ENCODE data around the gene CERT1.

Gene CERT1

GRCh38 chr5:75471193-75471592, 40.2 kb downstream of the CERT1 start:
- DNase-seq (ENCODE audit: low spot score): no peak

- DNase-seq (ENCODE audit: low spot score): no peak
These were observed 42.4 kb downstream of the CERT1 start for GRCh38 chr5:75469017-75469416.

- DNase-seq (ENCODE audit: low spot score): no peak
These were observed 42.8 kb downstream of the CERT1 start for GRCh38 chr5:75468593-75468992.

- DNase-seq (ENCODE audit: low spot score): no peak
These were observed 45.3 kb downstream of the CERT1 start for GRCh38 chr5:75466006-75466716.

- DNase-seq (ENCODE audit: low spot score): no peak
These were observed 45.9 kb downstream of the CERT1 start for GRCh38 chr5:75465480-75465879.

- DNase-seq (ENCODE audit: low spot score): no peak
These were observed 47.7 kb downstream of the CERT1 start for GRCh38 chr5:75463726-75464125.

- no peak for DNase-seq (ENCODE audit: low spot score)
These were observed 49.8 kb downstream of the CERT1 start for GRCh38 chr5:75461679-75462078.

- DNase-seq (ENCODE audit: low spot score): no peak
These were observed 50.4 kb downstream of the CERT1 start for GRCh38 chr5:75460942-75461610.

GRCh38 chr5:75460532-75460931, 50.9 kb downstream of the CERT1 start:
- DNase-seq (ENCODE audit: low spot score): no peak

- no peak for DNase-seq (ENCODE audit: low spot score)
These were observed 53.7 kb downstream of the CERT1 start for GRCh38 chr5:75457691-75458090.

- no peak for DNase-seq (ENCODE audit: low spot score)
These were observed 54.3 kb downstream of the CERT1 start for GRCh38 chr5:75457161-75457560.

GRCh38 chr5:75450069-75450468, 61.4 kb downstream of the CERT1 start:
- DNase-seq (ENCODE audit: low spot score): no peak

GRCh38 chr5:75446068-75446467, 65.4 kb downstream of the CERT1 start:
- no peak for DNase-seq (ENCODE audit: low spot score)

- DNase-seq (ENCODE audit: low spot score): no peak
These were observed 69.9 kb downstream of the CERT1 start for GRCh38 chr5:75441560-75441959.

GRCh38 chr5:75439276-75439675, 72.2 kb downstream of the CERT1 start:
- no peak for DNase-seq (ENCODE audit: low spot score)

- DNase-seq (ENCODE audit: low spot score): no peak
These were observed 72.7 kb downstream of the CERT1 start for GRCh38 chr5:75438722-75439121.

- no peak for DNase-seq (ENCODE audit: low spot score)
These were observed 76.3 kb downstream of the CERT1 start for GRCh38 chr5:75435096-75435495.

- no peak for DNase-seq (ENCODE audit: low spot score)
These were observed 77.5 kb downstream of the CERT1 start for GRCh38 chr5:75433814-75434506.

GRCh38 chr5:75414241-75414640, 97.2 kb downstream of the CERT1 start:
- no peak for DNase-seq (ENCODE audit: low spot score)

- DNase-seq (ENCODE audit: low spot score): no peak
These were observed 99.1 kb downstream of the CERT1 start for GRCh38 chr5:75412111-75412990.

GRCh38 chr5:75405296-75405695, 106.1 kb downstream of the CERT1 start:
- no peak for DNase-seq (ENCODE audit: low spot score)

- no peak for DNase-seq (ENCODE audit: low spot score)
These were observed 116.2 kb downstream of the CERT1 start for GRCh38 chr5:75395277-75395676.
